Nephron progenitor cell (in vitro differentiated cells): ENCODE data around the gene ANLN.

Experiments
- DNase-seq: peaks from one replicate; pipeline ENCODE4 v3.0.0; 2021
- H3K27ac Mint-ChIP-seq: 2 replicates; pipeline ENCODE4 v1.8.0; 2021; ENCODE audit warnings: mild to moderate bottlenecking, moderate library complexity, mixed read lengths
- H3K27me3 Mint-ChIP-seq: 2 replicates; pipeline ENCODE4 v1.8.0; 2021; ENCODE audit warnings: mild to moderate bottlenecking, low read depth, mixed read lengths; ENCODE audit not compliant: poor library complexity
- H3K36me3 Mint-ChIP-seq: 2 replicates; pipeline ENCODE4 v1.8.0; 2021; ENCODE audit warnings: low read depth, mixed read lengths
- H3K4me1 Mint-ChIP-seq: 2 replicates; pipeline ENCODE4 v1.8.0; 2021; ENCODE audit warnings: mixed read lengths
- H3K4me3 Mint-ChIP-seq: 2 replicates; pipeline ENCODE4 v1.8.0; 2021; ENCODE audit warnings: mild to moderate bottlenecking, moderate library complexity, mixed read lengths
- H3K9me3 Mint-ChIP-seq: 2 replicates; pipeline ENCODE4 v1.8.0; 2021; ENCODE audit warnings: mild to moderate bottlenecking, moderate library complexity, mixed read lengths
- CTCF ChIP-seq: fragments of 200-600 bp; sonication (generic); IDR thresholded peaks from 2 replicates; pipeline ENCODE4 v1.5.0; 2021; ENCODE audit warnings: antibody characterized with exemption

The ANLN gene

GRCh38 chr7:36407636-36408550 lies 18.2 kb downstream of the ANLN start:
- no peaks in the 10 kb centered on the region for H3K27me3 Mint-ChIP-seq
- H3K27ac Mint-ChIP-seq: no peak overlapping the region
- peaks cover 9% of the 10 kb centered on the region for H3K4me1 Mint-ChIP-seq

GRCh38 chr7:36408589-36408988 lies 18.9 kb downstream of the ANLN start:
- Mint-ChIP-seq H3K4me1 (peaks cover 2% of the 10 kb centered on the region), H3K9me3 (no peaks in the 10 kb centered on the region)
- TF ChIP-seq CTCF: no peak

More at GRCh38 chr7:36407636-36408550, 18.2 kb downstream of the ANLN start:
- H3K36me3 Mint-ChIP-seq: peaks cover 30% of the 10 kb centered on the region
- H3K9me3 Mint-ChIP-seq: no peaks in the 10 kb centered on the region
- no peak for TF ChIP-seq CTCF
- no peak for DNase-seq
- no peak overlapping the region for H3K4me3 Mint-ChIP-seq

GRCh38 chr7:36409180-36409579 lies 19.5 kb downstream of the ANLN start:
- DNase-seq: no peak
- no peaks in the 10 kb centered on the region for H3K4me1 Mint-ChIP-seq
- H3K36me3 Mint-ChIP-seq: peaks cover 23% of the 10 kb centered on the region
- H3K27me3 Mint-ChIP-seq: no peaks in the 10 kb centered on the region
- TF ChIP-seq CTCF: no peak
- no peak overlapping the region for H3K27ac Mint-ChIP-seq
- no peak overlapping the region for H3K4me3 Mint-ChIP-seq
- no peaks in the 10 kb centered on the region for H3K9me3 Mint-ChIP-seq

More at GRCh38 chr7:36408589-36408988, 18.9 kb downstream of the ANLN start:
- DNase-seq: no peak
- no peaks in the 10 kb centered on the region for H3K27me3 Mint-ChIP-seq
- H3K27ac Mint-ChIP-seq: no peak overlapping the region
- peaks cover 24% of the 10 kb centered on the region for H3K36me3 Mint-ChIP-seq
- H3K4me3 Mint-ChIP-seq: no peak overlapping the region

DNA sequence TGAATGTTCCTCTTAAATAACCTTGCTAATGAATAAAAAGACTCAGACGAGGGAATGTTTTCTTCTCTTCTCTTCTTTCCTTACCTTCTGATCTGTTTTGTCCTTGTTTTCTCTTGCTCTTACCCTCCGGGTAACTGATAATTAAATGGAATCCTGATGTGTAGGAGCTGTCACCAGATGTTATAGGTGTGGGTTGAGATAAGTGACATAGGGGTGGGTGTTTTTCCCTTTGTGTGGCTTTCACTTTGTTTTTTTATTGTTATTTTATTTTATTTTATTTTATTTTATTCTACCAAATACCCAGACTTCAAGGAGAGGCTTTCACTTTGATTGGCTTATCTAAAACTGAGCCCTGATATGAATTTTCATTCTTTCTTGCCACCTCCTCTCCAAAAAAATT lies 25.5 kb downstream of the ANLN start:
- no peak for TF ChIP-seq CTCF
- Mint-ChIP-seq H3K4me1 (no peaks in the 10 kb centered on the region), H3K27me3 (no peaks in the 10 kb centered on the region), H3K4me3 (no peak overlapping the region), H3K9me3 (no peaks in the 10 kb centered on the region), H3K36me3 (peaks cover 34% of the 10 kb centered on the region), H3K27ac (no peak overlapping the region)
- DNase-seq: no peak

- H3K27me3 Mint-ChIP-seq: no peaks in the 10 kb centered on the region
- H3K4me1 Mint-ChIP-seq: no peaks in the 10 kb centered on the region
- H3K36me3 Mint-ChIP-seq: peaks cover 40% of the 10 kb centered on the region
- H3K9me3 Mint-ChIP-seq: no peaks in the 10 kb centered on the region
- TF ChIP-seq CTCF: no peak
- DNase-seq: no peak
- H3K4me3 Mint-ChIP-seq: no peak overlapping the region
- H3K27ac Mint-ChIP-seq: no peak overlapping the region
Measured at GRCh38 chr7:36416251-36416650, 26.6 kb downstream of the ANLN start.

GRCh38 chr7:36420307-36420706 lies 30.6 kb downstream of the ANLN start:
- Mint-ChIP-seq H3K9me3 (no peaks in the 10 kb centered on the region), H3K27ac (no peak overlapping the region), H3K27me3 (no peaks in the 10 kb centered on the region), H3K4me1 (no peaks in the 10 kb centered on the region), H3K4me3 (no peak overlapping the region), H3K36me3 (peaks cover 72% of the 10 kb centered on the region)
- TF ChIP-seq CTCF: no peak
- DNase-seq: no peak
